Left renal pelvis (tissue), 4 donors: ENCODE measurements around the gene ANXA11. TPM values are rescaled to one million over a fixed set of nuclear protein-coding genes. Genes with fewer than 3 reads are reported as not detected.

Experiments
- DNase-seq, 4 donors: peaks; one replicate each; pipeline ENCODE4 v3.0.0-alpha.2; 2013; ENCODE audit warnings: low read depth in 4 of 4, low spot score in 3 of 4
- polyA plus RNA-seq, 4 donors: library from polyadenylated mRNA; unstranded; fragments of 120-200 nt; gene quantifications; one replicate each; pipeline ENCODE4 v1.2.1, GENCODE V29; 2013; ENCODE audit not compliant: insufficient read length in 4 of 4

Gene ANXA11
- polyA plus RNA-seq, 4 donors: 110 to 147 (median 140) TPM

- DNase-seq: no peak
Measured at GRCh38 chr10:80191589-80192270, 13.6 kb downstream of the ANXA11 start.

GRCh38 chr10:80188713-80189112, 16.6 kb downstream of the ANXA11 start:
- DNase-seq: no peak

- DNase-seq: no peak
Measured at GRCh38 chr10:80187465-80188409, 17.6 kb downstream of the ANXA11 start.

GRCh38 chr10:80187060-80187459, 18.3 kb downstream of the ANXA11 start:
- DNase-seq: no peak

GRCh38 chr10:80186364-80187012, 18.8 kb downstream of the ANXA11 start:
- no peak for DNase-seq

DNA sequence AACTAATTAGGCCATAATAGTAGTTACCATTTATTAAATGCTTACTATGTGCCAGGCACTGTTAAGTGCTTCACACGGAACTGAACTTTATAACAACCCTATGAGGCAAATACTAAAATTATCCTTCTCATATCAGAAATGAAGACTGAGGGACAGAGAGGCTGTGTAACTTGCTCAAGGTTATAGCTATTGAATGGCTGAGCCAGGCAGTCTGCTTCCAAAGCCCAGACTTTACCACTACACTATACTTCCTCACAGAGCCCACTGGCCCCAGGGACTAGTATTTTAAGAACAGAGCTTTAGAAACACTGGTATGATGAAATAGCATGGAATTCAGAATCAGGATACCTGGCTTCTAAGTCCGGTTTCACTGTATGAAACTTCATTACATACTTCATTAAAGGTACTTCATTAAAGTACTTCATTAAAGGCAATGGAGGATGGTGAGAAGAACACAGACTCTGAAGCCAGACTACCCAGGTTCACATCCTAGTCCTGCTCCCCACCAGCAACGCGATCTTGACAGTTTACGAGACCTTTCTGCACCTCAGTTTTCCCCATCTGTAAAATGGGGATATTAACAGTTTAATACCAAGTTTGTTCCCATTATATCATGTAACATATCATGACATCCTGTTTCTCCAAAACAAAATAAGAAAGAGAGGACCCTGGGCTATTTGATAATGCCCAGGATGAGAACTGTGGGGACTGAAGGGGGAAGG, 19.6 kb downstream of the ANXA11 start:
- no peak for DNase-seq

GRCh38 chr10:80184291-80184690, 21.0 kb downstream of the ANXA11 start:
- DNase-seq: no peak

DNA sequence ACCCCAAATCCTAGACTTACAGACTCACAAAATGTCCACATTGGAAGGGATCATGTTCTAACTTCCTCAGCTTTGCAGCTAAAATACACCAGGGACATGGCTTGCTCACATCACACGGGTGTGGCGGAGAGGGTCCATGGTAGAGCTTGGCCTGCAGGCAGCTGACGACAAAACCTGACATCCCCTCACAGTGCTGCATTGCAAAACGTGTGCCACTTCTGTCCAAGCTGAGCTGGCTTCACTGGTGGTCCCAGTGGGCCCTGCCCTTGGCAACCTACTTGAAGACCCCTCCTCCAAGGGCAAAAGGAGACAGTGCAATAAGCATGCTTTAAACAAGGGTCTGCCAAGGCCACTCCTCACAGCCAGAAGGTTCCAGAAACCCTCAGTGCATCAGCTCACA, 21.9 kb downstream of the ANXA11 start:
- no peak for DNase-seq

- DNase-seq: no peak
Measured at GRCh38 chr10:80182986-80183385, 22.4 kb downstream of the ANXA11 start.

- DNase-seq: no peak
Measured at GRCh38 chr10:80177781-80178636, 27.3 kb downstream of the ANXA11 start.

DNA sequence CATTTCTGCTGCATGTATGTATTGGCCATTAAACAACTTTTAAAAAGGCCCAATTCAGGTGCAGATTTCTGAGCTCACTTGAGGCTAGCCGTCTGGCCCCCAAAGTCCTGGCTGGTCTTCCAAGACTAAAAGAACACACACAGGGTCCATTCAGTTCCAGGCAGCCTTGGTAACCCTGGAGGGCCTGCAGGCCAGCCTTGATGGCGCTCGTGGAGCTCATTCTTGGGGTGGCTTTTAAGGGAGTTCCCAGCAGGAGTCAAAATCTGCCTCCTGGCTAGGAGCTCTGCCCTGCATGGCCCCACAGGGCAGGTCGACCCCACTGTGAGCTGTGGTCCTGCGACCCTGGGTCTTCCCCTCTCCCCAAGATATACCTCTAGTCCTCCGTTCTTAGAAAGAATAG, 28.8 kb downstream of the ANXA11 start:
- DNase-seq: no peak

DNA sequence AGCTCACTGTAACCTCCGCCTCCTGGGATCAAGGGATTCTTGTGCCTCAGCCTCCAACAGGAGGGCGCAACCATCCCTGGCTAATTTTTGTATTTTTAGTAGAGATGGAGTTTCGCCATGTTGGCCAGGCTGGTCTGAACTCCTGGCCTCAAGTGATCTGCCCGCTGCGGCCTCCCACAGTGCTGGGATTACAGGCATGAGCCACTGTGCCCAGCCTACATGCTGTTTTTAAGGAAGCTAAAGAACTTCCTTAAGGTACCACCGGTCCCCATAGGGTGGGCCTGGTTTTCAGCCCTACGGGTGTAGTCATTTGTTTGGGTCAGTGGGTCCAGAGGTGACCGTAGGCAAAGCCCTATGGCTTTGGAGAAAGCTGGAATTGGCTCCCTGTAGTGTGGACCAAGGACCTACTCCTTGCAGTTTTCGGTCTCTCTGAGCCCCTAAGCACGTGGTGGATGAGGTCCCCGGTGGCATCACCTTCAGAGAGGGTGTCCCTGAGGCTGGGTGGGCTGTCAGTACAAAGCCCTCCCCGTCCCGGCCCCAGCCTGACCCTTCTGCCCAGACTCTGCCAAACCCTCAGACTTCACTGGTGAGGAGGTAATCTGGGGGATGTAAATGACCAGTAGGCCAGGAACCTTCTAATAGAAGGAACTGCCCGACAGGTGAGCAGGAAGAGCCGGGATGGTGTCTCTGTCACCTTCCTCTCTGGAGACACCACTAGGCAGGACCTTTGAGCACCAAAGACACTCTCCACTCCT, 30.5 kb downstream of the ANXA11 start:
- no peak for DNase-seq

DNA sequence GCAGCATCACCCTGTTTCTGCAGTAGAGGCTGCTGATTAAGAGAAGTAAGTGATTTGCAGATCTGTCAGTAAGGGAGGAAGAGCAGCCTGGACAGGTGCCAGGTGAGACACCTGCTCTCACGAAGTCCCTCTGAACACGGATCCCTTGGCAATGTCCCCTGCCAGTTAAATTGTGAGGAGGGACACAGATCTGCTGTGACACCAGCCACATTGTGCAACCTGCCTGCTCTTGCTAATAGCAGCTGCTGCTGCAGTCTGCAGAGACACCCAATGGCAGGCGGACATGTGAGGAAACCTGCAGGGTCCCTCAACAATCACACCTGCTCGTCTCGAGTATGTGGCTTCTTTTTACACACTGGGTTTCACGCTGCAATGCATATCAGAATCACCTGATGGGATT, 31.9 kb downstream of the ANXA11 start:
- no peak for DNase-seq

DNA sequence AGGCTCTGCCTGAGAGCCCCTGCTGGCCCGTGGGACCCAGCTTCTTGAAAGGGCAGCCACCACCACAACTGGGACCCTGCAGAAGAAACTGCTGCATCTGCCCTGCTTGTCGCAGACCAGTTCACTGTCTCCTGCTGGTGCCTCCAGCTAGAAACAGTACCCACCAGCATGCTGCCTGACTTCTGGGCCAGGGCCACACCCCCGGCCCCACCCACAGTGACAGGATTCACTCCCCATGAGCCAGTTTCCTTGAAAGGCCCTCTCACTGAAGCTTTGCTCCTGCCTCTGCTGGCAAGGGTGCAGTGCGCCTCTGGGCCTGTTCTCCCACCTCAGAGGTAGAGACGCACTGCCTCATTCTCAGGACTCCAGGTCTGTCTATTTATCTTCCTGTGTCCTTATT, 32.4 kb downstream of the ANXA11 start:
- no peak for DNase-seq

DNA sequence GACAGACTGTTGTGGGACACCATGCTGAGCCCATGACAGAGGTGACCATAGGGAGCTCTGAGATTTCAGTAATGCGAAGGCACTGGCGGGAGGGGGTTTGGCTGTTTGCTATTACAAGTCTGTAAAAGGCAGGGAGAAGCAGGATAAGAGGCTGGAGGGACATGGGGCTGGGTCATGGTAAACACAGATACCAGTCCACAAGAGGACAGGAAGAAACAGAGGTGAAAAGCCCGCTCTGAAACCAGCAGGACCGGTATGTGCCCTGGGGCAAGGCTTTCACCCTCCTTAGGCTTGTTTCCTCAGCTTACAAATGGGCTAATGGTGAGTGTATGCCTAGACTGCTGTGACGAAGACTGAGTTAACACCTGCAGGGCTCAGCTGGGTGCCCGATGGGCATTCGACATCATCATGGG, 34.1 kb downstream of the ANXA11 start:
- no peak for DNase-seq

GRCh38 chr10:80170641-80171040, 34.7 kb downstream of the ANXA11 start:
- DNase-seq: no peak

GRCh38 chr10:80170026-80170425, 35.3 kb downstream of the ANXA11 start:
- DNase-seq: no peak

DNA sequence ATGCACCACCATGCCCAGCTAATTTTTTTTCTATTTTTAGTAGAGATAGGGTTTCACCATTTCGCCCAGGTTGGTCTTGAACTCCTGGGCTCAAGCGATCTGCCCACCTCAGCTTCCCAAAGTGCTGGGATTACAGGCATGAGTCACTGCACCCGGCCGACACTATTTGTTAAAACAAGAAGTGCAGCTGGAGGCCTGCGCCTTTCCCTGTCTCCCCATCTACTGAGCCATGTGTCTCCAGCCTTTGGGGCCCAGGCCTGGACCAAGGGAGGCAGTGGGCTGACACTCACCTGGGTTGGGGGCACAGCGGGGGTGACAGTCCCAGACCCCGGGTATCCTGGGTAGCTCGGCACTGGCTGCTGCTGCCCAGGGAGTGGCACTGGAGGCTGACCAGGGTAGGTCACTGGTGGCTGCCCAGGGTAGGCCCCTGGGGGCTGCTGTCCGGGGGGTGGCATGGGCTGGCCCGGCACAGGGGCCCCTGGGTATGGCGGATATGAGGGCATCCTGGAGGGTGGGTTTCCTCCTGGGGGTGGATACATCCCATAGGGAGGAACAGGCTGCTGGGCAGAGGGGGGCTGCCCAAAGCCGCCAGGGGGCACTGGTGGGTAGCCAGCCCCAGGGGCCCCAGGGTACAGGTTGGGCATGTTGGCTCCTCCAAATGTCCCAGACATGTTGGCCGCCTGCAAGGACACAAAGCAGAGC, 36.5 kb downstream of the ANXA11 start:
- no peak for DNase-seq

DNA sequence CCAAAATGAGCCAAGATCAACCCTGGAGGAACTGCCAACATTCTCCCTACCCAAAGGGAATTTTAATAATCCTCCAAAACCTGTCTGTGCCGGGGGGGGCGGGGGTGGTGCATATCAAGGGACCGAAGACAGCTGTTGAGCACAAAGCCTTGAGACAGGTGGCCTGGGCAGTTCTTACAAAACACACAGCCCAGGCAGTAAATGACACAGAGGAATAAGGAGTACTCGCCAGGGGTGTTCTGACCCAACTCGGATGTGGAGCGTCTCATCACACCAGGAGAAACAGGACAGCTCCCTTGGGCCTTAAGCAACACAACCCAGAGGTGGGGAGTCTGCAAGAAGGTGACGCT, 37.2 kb downstream of the ANXA11 start:
- DNase-seq: no peak
